C4-2B (cell line): ENCODE results near the gene VWC2.

ENCODE experiments used
- H3K27ac ChIP-seq: fragments of 450-650 bp; 2 replicates; pipeline ENCODE4 v1.5.1; 2017
- ZFX ChIP-seq: fragments of 450-650 bp; IDR thresholded peaks from 2 replicates; pipeline ENCODE4 v1.6.1; 2017
- TF ChIP-seq, protein P1 (sequence below): fragments of 450-650 bp; conservative IDR thresholded peaks from 2 replicates; pipeline ENCODE4 v1.5.1; 2017; ENCODE audit warnings: mild to moderate bottlenecking

The VWC2 gene

GRCh38 chr7:49783446-49783845 is 10.0 kb downstream of the VWC2 start:
- H3K27ac ChIP-seq, result no peak overlapping the region
- no peak for TF ChIP-seq ZFX
- TF ChIP-seq, protein P1, sequence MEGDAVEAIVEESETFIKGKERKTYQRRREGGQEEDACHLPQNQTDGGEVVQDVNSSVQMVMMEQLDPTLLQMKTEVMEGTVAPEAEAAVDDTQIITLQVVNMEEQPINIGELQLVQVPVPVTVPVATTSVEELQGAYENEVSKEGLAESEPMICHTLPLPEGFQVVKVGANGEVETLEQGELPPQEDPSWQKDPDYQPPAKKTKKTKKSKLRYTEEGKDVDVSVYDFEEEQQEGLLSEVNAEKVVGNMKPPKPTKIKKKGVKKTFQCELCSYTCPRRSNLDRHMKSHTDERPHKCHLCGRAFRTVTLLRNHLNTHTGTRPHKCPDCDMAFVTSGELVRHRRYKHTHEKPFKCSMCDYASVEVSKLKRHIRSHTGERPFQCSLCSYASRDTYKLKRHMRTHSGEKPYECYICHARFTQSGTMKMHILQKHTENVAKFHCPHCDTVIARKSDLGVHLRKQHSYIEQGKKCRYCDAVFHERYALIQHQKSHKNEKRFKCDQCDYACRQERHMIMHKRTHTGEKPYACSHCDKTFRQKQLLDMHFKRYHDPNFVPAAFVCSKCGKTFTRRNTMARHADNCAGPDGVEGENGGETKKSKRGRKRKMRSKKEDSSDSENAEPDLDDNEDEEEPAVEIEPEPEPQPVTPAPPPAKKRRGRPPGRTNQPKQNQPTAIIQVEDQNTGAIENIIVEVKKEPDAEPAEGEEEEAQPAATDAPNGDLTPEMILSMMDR, result no peak

DNA sequence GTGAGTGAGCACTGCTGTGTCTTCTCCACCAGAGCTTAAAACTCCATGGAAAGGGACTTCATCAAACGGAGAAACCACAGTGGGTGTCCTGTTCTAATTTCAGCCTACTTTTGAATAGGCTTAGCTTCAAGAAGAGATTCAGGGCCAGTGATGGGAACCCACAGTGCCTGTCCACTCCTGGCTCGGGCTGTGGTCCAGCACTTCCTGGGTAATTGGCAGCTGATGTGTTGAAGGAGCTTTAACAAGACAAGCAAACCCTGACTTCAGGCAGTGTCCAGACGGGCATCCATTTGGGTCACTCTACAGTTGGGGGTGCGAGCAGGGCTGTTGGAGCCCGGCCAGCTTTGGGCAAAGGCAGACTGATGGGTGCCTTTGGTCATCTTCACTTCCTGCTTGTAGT is 14.5 kb downstream of the VWC2 start:
- TF ChIP-seq, protein P1, result no peak
- TF ChIP-seq ZFX, result no peak
- H3K27ac ChIP-seq, result no peak overlapping the region

GRCh38 chr7:49788455-49789059 is 15.1 kb downstream of the VWC2 start:
- TF ChIP-seq, protein P1, result no peak
- no peak for TF ChIP-seq ZFX
- H3K27ac ChIP-seq, result no peak overlapping the region

- H3K27ac ChIP-seq, result no peak overlapping the region
These were observed 16.3 kb downstream of the VWC2 start for GRCh38 chr7:49789736-49790135.

GRCh38 chr7:49790209-49790608 is 16.8 kb downstream of the VWC2 start:
- no peak for TF ChIP-seq ZFX
- TF ChIP-seq, protein P1, result no peak
- H3K27ac ChIP-seq, result no peak overlapping the region

More at GRCh38 chr7:49789736-49790135, 16.3 kb downstream of the VWC2 start:
- no peak for TF ChIP-seq ZFX
- TF ChIP-seq, protein P1, result no peak

DNA sequence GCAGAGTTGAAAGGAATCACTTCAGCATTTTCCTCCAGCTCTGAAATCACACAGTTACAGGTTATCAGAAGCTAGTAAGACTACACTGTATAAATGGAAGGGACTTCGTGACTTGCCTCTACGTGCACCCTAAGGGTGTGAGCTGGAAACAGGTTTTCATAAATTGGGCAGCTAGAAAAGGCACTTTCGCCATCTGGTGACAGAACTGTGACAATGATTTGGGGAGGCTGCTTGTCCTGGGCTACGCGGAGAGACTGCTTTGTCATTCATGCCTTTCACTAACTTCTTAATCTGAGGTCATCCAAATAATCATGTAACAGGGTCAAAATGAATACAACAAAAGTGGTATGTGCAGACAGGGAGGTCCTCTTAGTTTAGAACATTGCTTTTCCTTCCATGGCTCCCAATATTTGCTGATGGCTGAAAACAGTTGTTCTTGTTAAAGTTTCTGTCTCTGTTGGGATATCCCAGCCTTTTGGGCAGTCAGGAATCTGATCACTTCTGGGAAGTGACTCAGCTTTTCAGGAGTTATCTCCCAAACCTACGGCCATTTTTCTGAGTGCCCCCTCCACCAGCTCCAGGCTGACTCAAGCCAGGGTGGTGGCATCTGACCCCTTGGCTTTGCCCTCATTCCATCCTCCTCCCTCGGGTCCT is 17.8 kb downstream of the VWC2 start:
- H3K27ac ChIP-seq, result no peak overlapping the region

DNA sequence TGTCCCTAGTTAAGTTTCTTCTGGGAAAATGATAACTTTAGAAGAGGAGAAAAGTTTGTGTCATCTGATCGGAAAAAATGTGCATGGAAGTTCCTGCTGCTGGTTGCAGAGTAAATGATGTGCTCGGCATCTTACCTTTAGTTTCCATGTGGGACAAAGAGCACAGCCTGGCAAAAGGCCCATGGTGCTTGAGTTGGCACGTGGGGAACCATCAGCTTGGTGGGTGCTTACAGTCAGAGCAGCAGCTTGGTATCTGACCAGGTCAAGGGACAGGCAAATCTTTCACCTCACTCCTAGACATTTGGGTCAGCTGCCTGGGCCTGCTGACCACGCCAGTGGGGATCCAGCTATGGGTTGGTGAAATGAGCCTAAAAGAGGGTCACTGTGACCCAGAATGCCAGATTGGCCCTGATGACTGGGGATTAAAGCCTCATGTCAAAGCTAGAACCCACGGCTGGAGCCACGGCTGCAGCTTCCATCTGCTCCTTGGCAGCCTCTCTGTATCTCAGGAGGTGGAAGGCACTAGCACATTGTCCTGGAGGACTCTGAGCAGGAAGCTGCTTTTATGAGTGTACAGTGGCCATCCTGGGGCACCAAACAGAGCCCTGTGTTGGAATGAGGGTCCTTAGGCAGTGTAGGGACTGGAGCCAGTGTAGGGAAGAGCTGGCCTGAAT is 24.7 kb downstream of the VWC2 start:
- no peak overlapping the region for H3K27ac ChIP-seq
- TF ChIP-seq ZFX, result no peak
- TF ChIP-seq, protein P1, result no peak

More for the DNA sequence above, 17.8 kb downstream of the VWC2 start:
- TF ChIP-seq, protein P1, result peak; percentile 87
- TF ChIP-seq ZFX, result no peak
